Measurements from ENCODE around the gene KIAA0513.

- TF ChIP-seq, protein P1, sequence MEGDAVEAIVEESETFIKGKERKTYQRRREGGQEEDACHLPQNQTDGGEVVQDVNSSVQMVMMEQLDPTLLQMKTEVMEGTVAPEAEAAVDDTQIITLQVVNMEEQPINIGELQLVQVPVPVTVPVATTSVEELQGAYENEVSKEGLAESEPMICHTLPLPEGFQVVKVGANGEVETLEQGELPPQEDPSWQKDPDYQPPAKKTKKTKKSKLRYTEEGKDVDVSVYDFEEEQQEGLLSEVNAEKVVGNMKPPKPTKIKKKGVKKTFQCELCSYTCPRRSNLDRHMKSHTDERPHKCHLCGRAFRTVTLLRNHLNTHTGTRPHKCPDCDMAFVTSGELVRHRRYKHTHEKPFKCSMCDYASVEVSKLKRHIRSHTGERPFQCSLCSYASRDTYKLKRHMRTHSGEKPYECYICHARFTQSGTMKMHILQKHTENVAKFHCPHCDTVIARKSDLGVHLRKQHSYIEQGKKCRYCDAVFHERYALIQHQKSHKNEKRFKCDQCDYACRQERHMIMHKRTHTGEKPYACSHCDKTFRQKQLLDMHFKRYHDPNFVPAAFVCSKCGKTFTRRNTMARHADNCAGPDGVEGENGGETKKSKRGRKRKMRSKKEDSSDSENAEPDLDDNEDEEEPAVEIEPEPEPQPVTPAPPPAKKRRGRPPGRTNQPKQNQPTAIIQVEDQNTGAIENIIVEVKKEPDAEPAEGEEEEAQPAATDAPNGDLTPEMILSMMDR (conservative IDR thresholded peaks at IDR 0.05; ENCODE audit: low read length): no peak
- TF ChIP-seq EZH2phosphoT487 (IDR thresholded peaks at IDR 0.05; ENCODE audit: borderline replicate concordance): no peak
Measured at GRCh38 chr16:85093705-85094104, 66.1 kb downstream of the KIAA0513 start.
